GM18519 (cell line): ENCODE measurements around the gene MPRIP.
"Not testable (repeated sequence)": the region's sequence is repeated elsewhere in the genome, so short reads cannot be mapped to it uniquely, and the experiment has no call there.

ENCODE experiments used
- ATAC-seq: cut with Tn5 transposase; IDR thresholded peaks from one replicate; pipeline ENCODE4 v1.9.1; 2021; ENCODE audit warnings: mild to moderate bottlenecking, moderate library complexity; ENCODE audit not compliant: unreplicated experiment, low FRiP score

MPRIP gene

GRCh38 chr17:17176341-17176740 lies 134.1 kb downstream of the MPRIP start:
- no peak for ATAC-seq

- no peak for ATAC-seq
These were observed 134.9 kb downstream of the MPRIP start for GRCh38 chr17:17177176-17177575.

- peak; percentile 49 for ATAC-seq
These were observed 137.1 kb downstream of the MPRIP start for GRCh38 chr17:17179371-17179827.

GRCh38 chr17:17180141-17180603 lies 137.9 kb downstream of the MPRIP start:
- no peak for ATAC-seq

- no peak for ATAC-seq
These were observed 138.7 kb downstream of the MPRIP start for GRCh38 chr17:17180741-17181525.

GRCh38 chr17:17181666-17182597 lies 139.7 kb downstream of the MPRIP start:
- ATAC-seq = no peak

- ATAC-seq = no peak
These were observed 140.4 kb downstream of the MPRIP start for GRCh38 chr17:17182598-17183136.

GRCh38 chr17:17183744-17184143 lies 141.5 kb downstream of the MPRIP start:
- ATAC-seq = no peak

- ATAC-seq = not testable (repeated sequence)
These were observed 142.9 kb downstream of the MPRIP start for GRCh38 chr17:17184985-17185757.

GRCh38 chr17:17186051-17186450 lies 143.8 kb downstream of the MPRIP start:
- no peak for ATAC-seq

GRCh38 chr17:17186551-17187505 lies 144.6 kb downstream of the MPRIP start:
- no peak for ATAC-seq

- no peak for ATAC-seq
These were observed 146.3 kb downstream of the MPRIP start for GRCh38 chr17:17188586-17188985.

GRCh38 chr17:17189559-17189958 lies 147.3 kb downstream of the MPRIP start:
- no peak for ATAC-seq

GRCh38 chr17:17190188-17190587 lies 147.9 kb downstream of the MPRIP start:
- ATAC-seq = no peak

GRCh38 chr17:17191346-17191792 lies 149.1 kb downstream of the MPRIP start:
- ATAC-seq = no peak

GRCh38 chr17:17191961-17192381 lies 149.7 kb downstream of the MPRIP start:
- ATAC-seq = no peak

- ATAC-seq = not testable (repeated sequence)
These were observed 153.2 kb downstream of the MPRIP start for GRCh38 chr17:17195466-17195865.

- ATAC-seq = no peak
These were observed 154.5 kb downstream of the MPRIP start for GRCh38 chr17:17196776-17197175.

GRCh38 chr17:17198281-17198680 lies 156.0 kb downstream of the MPRIP start:
- no peak for ATAC-seq
